Measurements from ENCODE around the gene FIP1L1. TPM values are rescaled to one million over a fixed set of nuclear protein-coding genes. Genes with fewer than 3 reads are reported as not detected.

The FIP1L1 gene
- total and polyA plus RNA-seq, 10 of the 15 experiments (the other 5 are each of a cell fraction or from before 2014, with no cell fraction given), result 28.1 to 110 (median 59.4) TPM

DNA sequence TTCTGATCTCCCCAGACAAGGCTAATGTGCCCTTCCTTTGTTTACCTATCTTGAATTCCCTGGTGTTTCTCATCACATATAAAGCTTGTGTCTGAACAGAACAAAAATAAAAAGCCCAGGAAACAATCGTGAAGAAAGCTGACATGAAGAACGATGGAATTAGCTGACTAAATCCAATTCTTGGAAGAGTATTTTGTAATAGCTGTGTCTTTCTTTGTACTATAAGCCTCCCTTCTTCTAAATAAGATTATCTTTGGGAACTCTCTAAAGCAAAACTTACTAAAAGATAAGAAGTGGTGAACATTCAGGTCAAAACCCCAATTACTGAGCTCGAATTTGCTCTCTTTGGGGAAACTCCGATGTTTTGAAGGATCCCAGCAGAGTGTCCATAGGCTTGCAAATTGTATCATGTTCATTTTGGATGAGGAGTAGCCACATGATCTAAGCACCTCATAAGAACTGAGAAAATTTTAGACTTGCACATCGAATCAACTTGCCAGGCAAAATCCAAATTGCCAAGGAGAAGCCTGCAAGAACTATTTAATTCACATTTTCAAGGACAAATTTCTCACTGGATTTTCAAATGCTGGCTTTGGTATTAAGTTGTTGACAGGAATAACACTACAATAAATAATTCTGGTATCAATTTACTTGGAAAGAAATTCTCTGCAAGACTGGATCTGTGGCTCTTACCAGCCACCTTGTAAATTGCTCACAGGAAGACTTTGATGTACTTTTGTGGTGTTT is 107.6 kb downstream of the FIP1L1 start:
- in situ Hi-C loops (cut with MboI), result loop anchor here (10.0 kb wide), 1 partner anchor 730 kb away; no protein-coding TSS in a partner anchor
- no peak overlapping the region for H3K4me2 ChIP-seq (ENCODE audit: control insufficient read depth, insufficient read depth)
- no peaks in the 10 kb centered on the region for H3K79me2 ChIP-seq (ENCODE audit: control insufficient read depth, insufficient read depth, low read length)
- H3K4me3 ChIP-seq, result no peak overlapping the region
- H3K27ac ChIP-seq (ENCODE audit: control insufficient read depth, insufficient read depth), result no peak overlapping the region
- DNase-seq (ENCODE audit: low read depth, low spot score), result no peak
- CTCF ChIA-PET, result interaction anchor here (0.6 to 1.2 kb wide), 4 partner anchors 37 to 169 kb away, joined by 3 read pairs; no protein-coding TSS in a partner anchor
- no peak for FAIRE-seq
- POLR2A ChIA-PET, result no interaction called here
- H3K9ac ChIP-seq (ENCODE audit: control insufficient read depth, insufficient read depth, low read length), result no peak overlapping the region
- H4K20me1 ChIP-seq (ENCODE audit: control insufficient read depth, insufficient read depth), result no peaks in the 10 kb centered on the region
- 38% methylated on average over 5 of the region's 5 CpGs for WGBS (ENCODE audit: insufficient coverage, insufficient replicate concordance, low lambda C conversion rate, missing lambda C conversion rate)
- no TSS peak for BruUV-seq (replicated peaks)
- RAD21 ChIA-PET (ENCODE audit: unreplicated experiment), result no interaction called here
- SMC1A ChIA-PET (ENCODE audit: uncharacterized antibody, unreplicated experiment), result no interaction called here
- TF ChIP-seq MYB (IDR thresholded peaks at IDR 0.05; ENCODE audit: borderline replicate concordance, low read depth, low read length), result no peak
- no peak for TF ChIP-seq CHD1 (IDR thresholded peaks at IDR 0.05; ENCODE audit: low read depth, low read length)
- TF ChIP-seq, protein P1, sequence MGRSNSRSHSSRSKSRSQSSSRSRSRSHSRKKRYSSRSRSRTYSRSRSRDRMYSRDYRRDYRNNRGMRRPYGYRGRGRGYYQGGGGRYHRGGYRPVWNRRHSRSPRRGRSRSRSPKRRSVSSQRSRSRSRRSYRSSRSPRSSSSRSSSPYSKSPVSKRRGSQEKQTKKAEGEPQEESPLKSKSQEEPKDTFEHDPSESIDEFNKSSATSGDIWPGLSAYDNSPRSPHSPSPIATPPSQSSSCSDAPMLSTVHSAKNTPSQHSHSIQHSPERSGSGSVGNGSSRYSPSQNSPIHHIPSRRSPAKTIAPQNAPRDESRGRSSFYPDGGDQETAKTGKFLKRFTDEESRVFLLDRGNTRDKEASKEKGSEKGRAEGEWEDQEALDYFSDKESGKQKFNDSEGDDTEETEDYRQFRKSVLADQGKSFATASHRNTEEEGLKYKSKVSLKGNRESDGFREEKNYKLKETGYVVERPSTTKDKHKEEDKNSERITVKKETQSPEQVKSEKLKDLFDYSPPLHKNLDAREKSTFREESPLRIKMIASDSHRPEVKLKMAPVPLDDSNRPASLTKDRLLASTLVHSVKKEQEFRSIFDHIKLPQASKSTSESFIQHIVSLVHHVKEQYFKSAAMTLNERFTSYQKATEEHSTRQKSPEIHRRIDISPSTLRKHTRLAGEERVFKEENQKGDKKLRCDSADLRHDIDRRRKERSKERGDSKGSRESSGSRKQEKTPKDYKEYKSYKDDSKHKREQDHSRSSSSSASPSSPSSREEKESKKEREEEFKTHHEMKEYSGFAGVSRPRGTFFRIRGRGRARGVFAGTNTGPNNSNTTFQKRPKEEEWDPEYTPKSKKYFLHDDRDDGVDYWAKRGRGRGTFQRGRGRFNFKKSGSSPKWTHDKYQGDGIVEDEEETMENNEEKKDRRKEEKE (IDR thresholded peaks at IDR 0.05), result no peak
- H3K36me3 ChIP-seq (ENCODE audit: control insufficient read depth in 2 of 2, insufficient read depth in 2 of 2, low read length in 1 of 2), result no peaks in the 10 kb centered on the region
- intact Hi-C loops (cut with micrococcal nuclease; ENCODE audit: unreplicated experiment), result no loop called here
- no peak overlapping the region for H2AFZ ChIP-seq (ENCODE audit: control insufficient read depth, low read depth, low read length)
- H3K4me1 ChIP-seq (ENCODE audit: control insufficient read depth, insufficient read depth, low read length), result no peaks in the 10 kb centered on the region
- ATAC-seq, result no peak
- H3K9me3 ChIP-seq (replicated peaks; ENCODE audit: control insufficient read depth, insufficient read depth, low read length), result no peaks in the 10 kb centered on the region; the same call in 2 of the 3 replicates
- peaks cover 0 to 3% of the 10 kb centered on the region in 2 experiments; a peak in 2 of 4 replicates for H3K27me3 ChIP-seq (replicated peaks in 1 of 2; ENCODE audit: control insufficient read depth in 2 of 2, insufficient read depth in 2 of 2, low read length in 1 of 2)

Measured in GM12878 (cell line).